Right lobe of liver (tissue), 6 donors: ENCODE measurements around the gene BMS1. TPM values are rescaled to one million over a fixed set of nuclear protein-coding genes. Genes with fewer than 3 reads are reported as not detected.

ENCODE experiments used
- ATAC-seq, 4 donors: fragments of 200-7000 bp; cut with Tn5 transposase; one replicate each; pipeline ENCODE4 v1.9.1; 2020; ENCODE audit warnings: mild to moderate bottlenecking in 4 of 4, moderate library complexity in 4 of 4
- DNase-seq, 3 donors: peaks; one replicate each; pipeline ENCODE4 v3.0.0-alpha.2; 2020
- H3K27ac ChIP-seq, 3 donors: fragments of 200-600 bp; one replicate each; pipeline ENCODE4 v1.8.0; 2022
- H3K27me3 ChIP-seq, 2 donors: fragments of 200-600 bp; one replicate each; pipeline ENCODE4 v1.8.0; 2022
- H3K36me3 ChIP-seq, 4 donors: fragments of 200-600 bp; sonication (generic) in 1 of 4; one replicate each; pipeline versions ENCODE4 v1.5.1 to v1.8.0; 2017 to 2022; ENCODE audit warnings: control low read depth in 1 of 4
- H3K4me1 ChIP-seq, 4 donors: fragments of 200-600 bp; sonication (generic) in 1 of 4; one replicate each; pipeline versions ENCODE4 v1.5.1 to v1.8.0; 2017 to 2022; ENCODE audit warnings: control low read depth in 1 of 4
- H3K4me3 ChIP-seq, 3 donors: fragments of 200-600 bp; one replicate each; pipeline ENCODE4 v1.8.0; 2022
- H3K9me3 ChIP-seq, 4 donors: fragments of 200-600 bp; sonication (generic) in 1 of 4; one replicate each; pipeline versions ENCODE4 v1.5.1 to v1.8.0; 2017 to 2022; ENCODE audit warnings: control low read depth in 1 of 4
- POLR2A ChIP-seq: fragments of 450-650 bp; IDR thresholded peaks from one replicate; pipeline ENCODE4 v1.6.1; 2017; ENCODE audit warnings: antibody characterized with exemption, mild to moderate bottlenecking
- WGBS: methylation state at CpG from one replicate; pipeline ENCODE4 v1.1.6; 2018; ENCODE audit warnings: low coverage, low lambda C conversion rate; ENCODE audit not compliant: insufficient coverage; ENCODE audit errors: missing lambda C conversion rate; 5-methylcytosine and 5-hydroxymethylcytosine counted together
- intact Hi-C, 2 donors: fragments of 100-400 bp; cut with DNase I; formaldehyde crosslinking; loops; one replicate each; pipeline versions ENCODE4 v1.11.2 to v1.14.1; 2022
- total RNA-seq, 6 experiments: library from RNA; depleted of rRNA in 2 of 6; stranded (reverse); fragments of >200 nt in 2 of 6; fragmentation: NEBNext Ultra II Directional in 3 of 6; extraction: Animal tissue kit (Norgen Biotek cat#: 25700) in 3 of 6; gene quantifications; one replicate each; pipeline versions ENCODE4 v1.1.0 to v1.2.4, GENCODE V29; 2016 to 2023
- TF ChIP-seq, protein P1 (sequence below), 4 donors: fragments of 200-600 bp in 3 of 4; fragments of 450-650 bp in 1 of 4; IDR thresholded peaks; one replicate each; pipeline versions ENCODE4 v1.5.1 to v1.8.0; 2016 to 2022; ENCODE audit warnings: antibody characterized with exemption in 4 of 4, mild to moderate bottlenecking in 2 of 4
- donor health status: DM: no; HTN: yes; CAD: no.
- donor health status: DM: no; HTN: no; CAD: no.
- donor health status: DM: no; HTN: no; CAD: no.
- donor health status: DM: no; HTN: yes; CAD: no.
- donor health status: DM: no; HTN: yes; CAD: no.

The BMS1 gene
- total RNA-seq, 6 experiments from 2014 or later, result 4.1 to 8.3 (median 5.8) TPM

- H3K9me3 ChIP-seq, result no peaks in the 10 kb centered on the region
- ATAC-seq, result peak in 1 of 4 donors; percentile 38
- no peak for TF ChIP-seq POLR2A
- TF ChIP-seq, protein P1, sequence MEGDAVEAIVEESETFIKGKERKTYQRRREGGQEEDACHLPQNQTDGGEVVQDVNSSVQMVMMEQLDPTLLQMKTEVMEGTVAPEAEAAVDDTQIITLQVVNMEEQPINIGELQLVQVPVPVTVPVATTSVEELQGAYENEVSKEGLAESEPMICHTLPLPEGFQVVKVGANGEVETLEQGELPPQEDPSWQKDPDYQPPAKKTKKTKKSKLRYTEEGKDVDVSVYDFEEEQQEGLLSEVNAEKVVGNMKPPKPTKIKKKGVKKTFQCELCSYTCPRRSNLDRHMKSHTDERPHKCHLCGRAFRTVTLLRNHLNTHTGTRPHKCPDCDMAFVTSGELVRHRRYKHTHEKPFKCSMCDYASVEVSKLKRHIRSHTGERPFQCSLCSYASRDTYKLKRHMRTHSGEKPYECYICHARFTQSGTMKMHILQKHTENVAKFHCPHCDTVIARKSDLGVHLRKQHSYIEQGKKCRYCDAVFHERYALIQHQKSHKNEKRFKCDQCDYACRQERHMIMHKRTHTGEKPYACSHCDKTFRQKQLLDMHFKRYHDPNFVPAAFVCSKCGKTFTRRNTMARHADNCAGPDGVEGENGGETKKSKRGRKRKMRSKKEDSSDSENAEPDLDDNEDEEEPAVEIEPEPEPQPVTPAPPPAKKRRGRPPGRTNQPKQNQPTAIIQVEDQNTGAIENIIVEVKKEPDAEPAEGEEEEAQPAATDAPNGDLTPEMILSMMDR (IDR thresholded peaks at IDR 0.05), result no peak
- no peaks in the 10 kb centered on the region for H3K27me3 ChIP-seq
- intact Hi-C loops, result no loop called here
- H3K4me3 ChIP-seq, result no peak overlapping the region
- WGBS, result 72% methylated on average over 3 of the region's 3 CpGs
- no peaks in the 10 kb centered on the region for H3K4me1 ChIP-seq
- DNase-seq, result no peak
- no peaks in the 10 kb centered on the region for H3K36me3 ChIP-seq
- no peak overlapping the region for H3K27ac ChIP-seq
These were observed 38.9 kb upstream of the BMS1 start for GRCh38 chr10:42743697-42744096.

DNA sequence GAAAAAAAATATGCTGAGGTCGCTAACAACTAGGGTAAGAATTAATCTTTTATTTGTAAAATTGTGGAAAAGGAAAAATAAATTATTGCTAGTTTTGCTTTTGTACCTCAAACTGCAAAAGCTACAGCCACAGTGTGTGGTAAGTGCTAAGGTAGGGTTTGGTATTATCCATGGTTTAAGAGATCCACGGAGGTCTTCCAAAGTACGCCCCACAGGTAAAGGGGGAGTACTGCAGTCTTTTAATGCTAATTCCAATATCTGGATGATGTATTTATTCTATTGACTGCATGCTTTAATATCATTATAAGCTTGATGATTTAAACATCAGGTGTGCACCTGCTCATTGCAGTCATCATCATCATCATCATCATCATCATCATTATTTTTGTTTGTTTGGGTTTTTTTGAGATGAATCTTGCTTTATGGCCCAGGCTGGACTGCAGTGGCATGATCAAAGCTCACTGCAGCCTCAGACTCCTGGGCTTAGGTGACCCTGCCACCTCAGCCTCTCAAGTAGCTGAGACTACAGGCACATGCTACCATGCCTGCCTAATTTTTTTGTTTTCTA is 38.4 kb upstream of the BMS1 start:
- Histone ChIP-seq H3K9me3 (no peaks in the 10 kb centered on the region), H3K4me1 (no peaks in the 10 kb centered on the region), H3K4me3 (no peak overlapping the region), H3K27ac (no peak overlapping the region), H3K27me3 (no peaks in the 10 kb centered on the region), H3K36me3 (no peaks in the 10 kb centered on the region)
- no peak for ATAC-seq
- no peak for DNase-seq
- intact Hi-C loops, result no loop called here
- WGBS, result 30% methylated on average over 3 of the region's 3 CpGs
- TF ChIP-seq, protein P1 (IDR thresholded peaks at IDR 0.05), result no peak
- TF ChIP-seq POLR2A, result no peak

- no peaks in the 10 kb centered on the region for H3K36me3 ChIP-seq
- DNase-seq (peak; percentile 60 to 73 (median 67)), ATAC-seq (peak; percentile 87 to 95 (median 92))
- peak overlapping the region; percentile 25 to 40 (median 33) for H3K4me3 ChIP-seq
- H3K27me3 ChIP-seq, result peaks cover 0 to 12% of the 10 kb centered on the region in 2 donors
- intact Hi-C loops, result no loop called here
- no peaks in the 10 kb centered on the region for H3K9me3 ChIP-seq
- TF ChIP-seq, protein P1 (IDR thresholded peaks at IDR 0.05), result peak; percentile 51 to 85 (median 74)
- no peak for TF ChIP-seq POLR2A
- 0% methylated on average over 6 of the region's 28 CpGs for WGBS
- H3K27ac ChIP-seq, result no peak overlapping the region
- H3K4me1 ChIP-seq, result peaks cover 0 to 22% (median 3%) of the 10 kb centered on the region in 4 donors
These were observed 29.5 kb upstream of the BMS1 start for GRCh38 chr10:42753126-42753506.

- intact Hi-C loops, result no loop called here
- Histone ChIP-seq H3K27ac (no peak overlapping the region), H3K27me3 (peaks cover 0 to 12% of the 10 kb centered on the region in 2 donors), H3K4me1 (peaks cover 0 to 22% (median 3%) of the 10 kb centered on the region in 4 donors), H3K9me3 (no peaks in the 10 kb centered on the region), H3K4me3 (peak overlapping the region; percentile 33 to 40 (median 37)), H3K36me3 (no peaks in the 10 kb centered on the region)
- no peak for TF ChIP-seq POLR2A
- TF ChIP-seq, protein P1 (IDR thresholded peaks at IDR 0.05), result no peak
- ATAC-seq (peak; percentile 44 to 52 (median 48)), DNase-seq (peak in 1 of 3 donors; percentile 25)
- 3% methylated on average over 19 of the region's 51 CpGs for WGBS
These were observed 29.0 kb upstream of the BMS1 start for GRCh38 chr10:42753507-42754154.
